GM20000 (cell line): ENCODE data around the gene DVL1.

ENCODE experiments used
- DNase-seq: peaks from one replicate; pipeline ENCODE4 v3.0.0; 2012; ENCODE audit warnings: low spot score
- TF ChIP-seq, protein P1 (sequence below): IDR thresholded peaks from 2 replicates; pipeline ENCODE4 v1.5.1; 2012; ENCODE audit warnings: mild to moderate bottlenecking, control low read depth; ENCODE audit errors: extremely low read depth, missing control alignments

DVL1 gene

DNA sequence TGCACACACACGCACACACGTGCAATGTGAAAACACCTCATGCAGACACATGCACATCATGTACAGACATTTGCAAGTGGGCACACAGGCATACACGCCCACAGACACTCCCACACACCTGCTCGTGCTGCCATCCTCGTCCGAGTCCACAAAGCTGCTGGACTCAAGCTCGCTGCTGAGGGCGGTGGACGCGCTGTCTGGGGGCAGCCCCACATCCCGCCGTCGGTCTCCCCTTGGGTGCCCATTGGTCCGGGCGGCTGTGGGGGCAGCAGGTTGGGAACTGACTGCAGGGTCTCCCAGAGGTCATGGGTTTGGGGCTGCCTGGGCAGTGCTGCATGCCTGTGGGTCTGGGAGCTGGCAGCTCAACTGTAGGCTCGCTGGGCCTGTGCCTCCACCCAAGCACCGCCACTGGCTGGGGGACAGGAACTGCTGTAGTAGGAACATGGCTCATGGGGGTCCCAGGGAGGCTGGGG lies 7.6 kb downstream of the DVL1 start:
- DNase-seq: no peak

DNA sequence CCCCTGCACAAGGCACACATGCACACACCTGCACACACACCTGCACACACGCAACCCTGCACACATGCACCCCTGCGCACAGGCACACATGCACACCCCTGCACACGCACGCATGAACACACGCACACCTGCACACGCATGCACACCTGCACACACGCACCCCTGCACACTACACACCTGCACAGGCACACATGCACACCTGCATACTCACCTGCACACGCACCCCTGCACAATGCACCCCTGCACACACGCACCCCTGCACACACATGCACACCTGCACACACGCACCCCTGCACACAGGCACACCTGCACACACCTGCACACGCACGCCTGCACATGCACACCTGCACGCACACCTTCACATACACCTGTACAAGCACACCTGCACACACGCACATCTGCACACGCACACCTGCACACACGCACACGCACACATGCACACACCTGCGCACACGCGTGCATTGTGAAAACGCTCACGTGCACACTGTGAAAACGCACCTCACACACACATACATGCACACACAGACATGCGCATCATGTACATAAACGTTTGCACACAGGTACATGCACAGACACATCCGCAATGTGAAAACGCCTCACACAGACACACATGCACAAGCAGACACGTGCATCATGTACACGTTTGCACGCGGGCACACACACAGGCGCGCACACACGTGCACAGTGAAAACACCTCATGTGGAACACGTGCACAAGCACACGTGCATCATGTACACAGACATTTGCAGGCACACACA lies 8.2 kb downstream of the DVL1 start:
- TF ChIP-seq, protein P1, sequence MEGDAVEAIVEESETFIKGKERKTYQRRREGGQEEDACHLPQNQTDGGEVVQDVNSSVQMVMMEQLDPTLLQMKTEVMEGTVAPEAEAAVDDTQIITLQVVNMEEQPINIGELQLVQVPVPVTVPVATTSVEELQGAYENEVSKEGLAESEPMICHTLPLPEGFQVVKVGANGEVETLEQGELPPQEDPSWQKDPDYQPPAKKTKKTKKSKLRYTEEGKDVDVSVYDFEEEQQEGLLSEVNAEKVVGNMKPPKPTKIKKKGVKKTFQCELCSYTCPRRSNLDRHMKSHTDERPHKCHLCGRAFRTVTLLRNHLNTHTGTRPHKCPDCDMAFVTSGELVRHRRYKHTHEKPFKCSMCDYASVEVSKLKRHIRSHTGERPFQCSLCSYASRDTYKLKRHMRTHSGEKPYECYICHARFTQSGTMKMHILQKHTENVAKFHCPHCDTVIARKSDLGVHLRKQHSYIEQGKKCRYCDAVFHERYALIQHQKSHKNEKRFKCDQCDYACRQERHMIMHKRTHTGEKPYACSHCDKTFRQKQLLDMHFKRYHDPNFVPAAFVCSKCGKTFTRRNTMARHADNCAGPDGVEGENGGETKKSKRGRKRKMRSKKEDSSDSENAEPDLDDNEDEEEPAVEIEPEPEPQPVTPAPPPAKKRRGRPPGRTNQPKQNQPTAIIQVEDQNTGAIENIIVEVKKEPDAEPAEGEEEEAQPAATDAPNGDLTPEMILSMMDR: no peak
- no peak for DNase-seq

More for the DNA sequence above, 7.6 kb downstream of the DVL1 start:
- TF ChIP-seq, protein P1: no peak

DNA sequence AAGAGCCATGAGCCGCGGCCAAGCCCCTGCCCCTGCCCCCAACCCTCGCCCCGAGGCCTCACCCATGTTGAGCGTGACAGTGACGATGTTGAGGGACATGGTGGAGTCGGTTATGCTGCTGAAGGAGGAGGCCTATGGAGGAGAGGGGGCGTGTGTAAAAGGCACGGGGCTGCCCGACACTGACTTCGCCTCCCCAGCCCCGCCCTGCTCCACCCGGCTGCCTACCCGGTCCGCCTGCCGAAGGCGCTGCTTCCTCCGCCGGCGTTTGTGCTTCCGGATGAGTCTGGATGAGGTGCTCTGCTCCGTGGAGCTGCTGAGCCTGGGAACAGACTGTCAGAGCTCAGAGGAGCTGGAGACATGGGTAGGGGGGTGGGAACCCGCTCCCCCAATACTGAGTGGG lies 9.0 kb downstream of the DVL1 start:
- no peak for DNase-seq
- TF ChIP-seq, protein P1: no peak

DNA sequence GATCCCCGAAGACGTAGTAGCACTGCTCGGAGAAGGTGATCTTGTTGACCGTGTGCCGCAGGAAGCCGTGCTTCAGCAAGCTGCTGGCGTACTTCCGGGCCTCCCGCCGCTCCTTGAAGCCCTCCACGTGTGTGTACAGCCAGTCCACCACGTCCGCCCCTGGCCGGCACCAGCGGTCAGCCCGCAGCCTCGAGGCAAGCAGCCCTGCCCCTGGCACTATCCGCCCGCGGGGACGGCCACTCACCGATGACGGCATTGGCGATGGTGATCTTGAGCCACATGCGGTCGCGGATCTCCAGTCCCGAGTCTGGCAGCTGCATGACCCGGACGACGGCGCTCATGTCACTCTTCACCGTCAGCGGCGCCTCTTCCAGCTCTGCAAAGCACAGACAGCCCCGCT lies 10.9 kb downstream of the DVL1 start:
- TF ChIP-seq, protein P1: no peak
- no peak for DNase-seq

DNA sequence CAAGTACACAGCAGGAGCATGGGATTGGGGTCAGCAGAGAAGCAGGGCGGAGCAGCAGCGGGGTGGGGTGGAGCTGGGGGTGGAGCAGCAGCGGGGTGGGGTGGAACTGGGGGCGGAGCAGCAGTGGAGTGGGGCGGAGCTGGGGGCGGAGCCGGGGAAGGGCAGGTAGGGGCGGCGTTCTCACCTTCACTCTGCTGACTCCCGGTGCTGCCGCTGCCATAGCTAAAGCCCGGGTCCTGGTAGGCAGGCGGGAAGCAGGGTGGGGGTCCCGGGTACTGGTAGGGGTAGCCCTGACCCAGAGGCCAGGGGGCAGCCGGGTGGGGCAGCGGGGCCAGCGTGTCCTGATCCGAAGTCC lies 11.4 kb downstream of the DVL1 start:
- peak; percentile 89 for DNase-seq
- TF ChIP-seq, protein P1: no peak

DNA sequence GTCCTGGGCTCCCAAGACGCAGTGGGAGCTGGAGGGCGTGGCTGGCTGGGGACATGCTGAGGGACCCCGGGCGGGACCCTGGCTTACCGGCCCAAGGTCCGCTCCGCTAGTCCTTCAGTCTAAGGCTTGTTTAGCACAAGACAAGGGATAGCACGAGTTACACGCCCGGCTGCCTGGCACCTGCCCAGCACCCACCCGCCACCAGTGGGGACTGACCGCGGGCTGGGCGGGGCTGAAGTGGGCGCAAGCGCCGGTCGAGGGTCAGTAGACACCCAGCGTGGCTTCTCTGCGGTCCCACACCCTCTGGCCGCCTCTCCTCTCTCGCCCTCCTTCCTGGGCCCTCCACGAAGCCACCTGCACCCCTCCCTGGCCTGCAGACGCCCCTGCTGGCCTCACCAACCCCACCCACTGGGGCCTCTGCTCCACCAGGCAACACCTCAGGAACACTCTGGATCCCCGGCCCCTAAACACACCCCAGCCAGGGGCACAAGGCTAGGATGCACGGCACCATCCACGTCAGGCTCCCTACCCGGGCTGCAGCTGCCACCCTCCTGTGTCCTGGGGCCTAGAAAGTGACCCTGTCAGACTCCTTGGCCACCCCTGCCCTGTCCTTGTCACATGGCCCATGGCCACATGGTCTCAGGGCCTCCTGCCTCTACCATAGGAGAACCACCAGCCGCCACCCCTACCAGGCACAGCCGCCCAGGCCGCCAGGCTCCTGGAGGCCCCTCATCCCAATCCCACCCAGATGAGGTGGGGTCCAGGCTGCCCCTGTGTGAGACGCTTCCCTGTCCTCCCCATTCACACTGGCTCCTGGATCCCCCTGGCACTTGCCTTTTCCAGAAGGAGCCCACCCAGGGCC lies 12.1 kb downstream of the DVL1 start:
- peak; percentile 26 for DNase-seq

More for the DNA sequence above, 12.1 kb downstream of the DVL1 start:
- TF ChIP-seq, protein P1: no peak
